GM21529 (cell line): ENCODE measurements around the gene CCDC74B.
A peak's percentile ranks its signal among the peaks of the same experiment; 100 is the strongest.
"Not testable (repeated sequence)": the region's sequence is repeated elsewhere in the genome, so short reads cannot be mapped to it uniquely, and the experiment has no call there.

Experiments
- ATAC-seq: cut with Tn5 transposase; IDR thresholded peaks from one replicate; pipeline ENCODE4 v1.9.1; 2021; ENCODE audit not compliant: unreplicated experiment

The CCDC74B gene

DNA sequence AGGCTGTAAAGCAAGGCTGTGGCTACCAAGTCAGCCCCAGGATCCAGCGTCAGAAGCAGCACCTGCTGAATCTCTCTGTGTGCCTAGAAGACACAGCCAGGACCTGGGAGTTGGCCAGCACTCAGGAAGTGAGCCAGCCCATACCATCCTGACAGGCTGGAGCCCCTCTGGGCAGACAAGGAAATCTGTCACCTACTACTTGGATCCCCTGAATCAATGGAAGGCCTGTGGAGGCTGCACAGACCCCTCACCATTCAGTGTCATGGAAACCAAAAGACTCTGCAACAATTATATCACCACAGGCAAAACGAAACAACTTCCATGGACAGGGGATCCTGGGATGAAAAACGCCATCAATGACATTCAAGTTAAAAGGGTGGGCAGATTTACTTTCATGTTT, 21.7 kb upstream of the CCDC74B start:
- ATAC-seq = not testable (repeated sequence)

- no peak for ATAC-seq
Measured at GRCh38 chr2:130165293-130166016, 20.5 kb upstream of the CCDC74B start.

DNA sequence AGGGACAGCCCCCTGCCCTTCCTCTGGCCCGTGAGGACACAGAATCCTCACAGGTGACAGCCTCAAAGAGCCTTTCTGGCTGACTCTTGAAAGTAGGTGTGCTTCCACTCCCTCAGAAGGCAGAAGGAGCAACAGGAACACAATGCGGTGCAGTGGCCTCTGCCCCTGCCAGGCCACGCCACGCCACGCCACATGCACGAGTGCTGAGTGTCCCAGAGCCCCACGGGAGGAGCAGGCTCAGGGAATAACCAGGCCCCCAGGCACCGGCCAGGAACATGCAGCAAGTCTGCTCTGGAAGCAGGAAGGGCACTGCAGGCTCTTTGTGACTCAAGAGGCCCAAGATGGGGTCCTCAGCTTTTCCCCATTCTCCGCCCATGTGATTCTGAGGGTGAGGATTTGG, 18.1 kb upstream of the CCDC74B start:
- ATAC-seq = no peak

DNA sequence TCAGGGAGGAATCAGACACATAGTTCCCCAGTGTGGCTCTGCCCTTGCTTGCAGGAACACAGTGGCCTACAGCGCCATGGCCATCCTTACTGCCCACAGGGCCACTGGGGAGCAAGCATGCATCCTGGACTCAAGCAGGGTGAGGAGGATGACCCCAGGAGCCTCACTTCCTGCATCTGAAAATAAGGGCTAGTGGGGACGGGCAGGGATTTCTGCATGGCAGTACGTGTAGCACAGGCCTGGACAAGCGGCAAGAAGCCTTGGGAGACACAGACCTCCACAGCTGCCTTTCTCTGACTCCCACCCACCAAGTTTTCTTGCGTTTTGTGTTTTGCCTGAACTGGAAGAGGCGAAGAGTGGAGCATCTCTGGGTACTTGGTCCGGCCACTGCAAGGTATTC, 17.6 kb upstream of the CCDC74B start:
- ATAC-seq = not testable (repeated sequence)

DNA sequence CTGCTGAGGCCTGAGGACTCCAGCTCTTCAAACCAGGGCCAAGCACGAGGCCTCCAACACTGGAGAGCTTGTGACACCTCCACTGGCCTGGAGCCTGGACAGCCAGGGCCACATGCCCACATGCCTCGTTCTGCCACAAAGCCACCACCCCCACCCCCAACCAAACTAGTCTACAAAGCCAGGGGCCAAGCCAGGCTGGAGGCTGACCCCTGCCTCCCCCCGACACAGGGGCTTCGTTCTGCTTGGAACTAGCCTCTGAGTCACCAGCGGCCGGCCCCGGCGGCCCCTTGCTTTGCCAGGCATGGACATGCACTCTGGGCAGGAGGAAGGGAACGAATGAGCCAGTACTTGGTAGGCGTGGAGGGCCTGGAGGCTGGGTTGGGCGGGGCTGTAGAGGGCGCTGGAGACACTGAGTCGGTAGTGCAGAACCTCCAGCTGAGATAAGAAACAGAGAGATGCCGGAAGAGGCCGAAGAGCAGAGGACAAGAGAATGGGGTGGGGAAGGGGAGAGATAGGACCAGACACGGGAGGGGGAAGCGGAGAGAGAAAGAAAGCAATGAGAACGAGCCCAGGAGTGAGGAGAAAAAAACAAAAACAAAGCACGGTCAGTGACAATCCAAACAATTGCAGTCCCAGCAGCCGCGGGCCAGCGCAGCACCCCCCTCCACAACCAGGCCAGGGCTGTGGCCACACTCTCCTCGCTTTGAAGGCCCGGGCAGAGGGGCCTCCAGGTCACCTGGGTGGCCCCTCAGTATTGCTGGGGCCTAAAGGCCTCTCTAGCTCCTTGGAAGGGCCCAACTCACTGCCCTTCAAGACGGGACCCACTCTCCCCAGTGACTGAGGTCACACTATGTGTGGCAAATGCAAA, 16.2 kb upstream of the CCDC74B start:
- ATAC-seq = not testable (repeated sequence)

DNA sequence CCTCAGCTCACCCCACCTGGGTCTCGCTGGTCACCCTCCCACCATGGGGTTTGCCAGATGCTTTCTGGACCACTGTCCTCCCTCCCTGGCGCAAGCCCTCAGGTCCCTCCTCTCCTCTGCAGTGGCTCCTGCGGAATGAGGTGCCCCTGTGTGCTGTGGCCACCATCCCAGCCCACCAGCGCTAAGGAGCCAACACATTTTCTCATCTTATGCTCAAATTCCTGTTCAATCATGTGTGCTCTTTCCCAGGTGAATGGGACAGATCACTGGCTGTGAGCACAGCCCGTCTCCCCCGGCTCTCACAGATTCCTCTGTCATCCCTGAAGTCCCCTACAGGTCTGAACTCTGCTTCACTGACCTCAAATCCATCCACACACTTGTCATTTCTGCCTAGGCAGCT, 15.2 kb upstream of the CCDC74B start:
- no peak for ATAC-seq

- ATAC-seq = not testable (repeated sequence)
Measured at GRCh38 chr2:130159376-130159775, 14.5 kb upstream of the CCDC74B start.

DNA sequence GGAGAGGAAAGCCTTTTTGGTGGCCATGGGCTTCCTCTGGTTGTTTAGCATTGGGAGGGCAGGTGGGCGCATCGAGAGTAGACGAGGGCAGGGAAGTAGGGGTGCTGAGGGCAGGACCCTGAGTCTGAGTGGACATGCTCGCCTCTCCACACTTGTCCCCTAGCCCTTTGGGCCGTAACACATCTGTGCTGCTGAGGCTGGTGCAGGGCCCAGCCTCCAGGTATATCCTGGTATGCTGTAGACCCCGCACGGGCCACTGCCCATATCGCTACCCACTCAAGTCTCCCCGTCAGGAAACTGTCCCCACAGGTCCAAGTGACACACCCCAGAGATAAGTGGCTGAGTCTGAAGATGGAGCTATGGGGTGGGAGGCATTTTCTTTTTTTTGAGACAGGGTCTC, 13.7 kb upstream of the CCDC74B start:
- no peak for ATAC-seq

- ATAC-seq = peak; percentile 90
Measured at GRCh38 chr2:130157825-130158514, 13.1 kb upstream of the CCDC74B start.

DNA sequence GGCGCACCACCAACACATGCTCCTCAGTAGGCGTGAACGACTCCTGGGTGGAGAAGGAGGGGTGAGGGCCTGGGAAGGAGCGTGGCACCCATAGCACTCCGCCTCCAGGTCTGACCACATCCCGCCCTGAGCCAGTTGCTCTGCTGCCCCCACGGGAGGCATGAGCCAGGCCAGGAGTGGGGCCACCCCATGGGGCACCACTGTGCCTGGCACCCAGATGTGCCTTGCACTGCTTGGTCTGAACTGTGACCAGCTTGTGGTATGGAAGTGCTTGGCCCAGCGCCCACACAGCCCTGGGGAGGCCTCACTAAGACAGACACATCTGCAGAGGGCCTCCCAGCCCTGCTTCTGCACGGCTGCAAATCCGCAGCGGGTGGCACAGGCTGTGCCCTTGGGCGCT, 12.4 kb upstream of the CCDC74B start:
- peak; percentile 37 for ATAC-seq

GRCh38 chr2:130156624-130157004, 11.7 kb upstream of the CCDC74B start:
- no peak for ATAC-seq

GRCh38 chr2:130155956-130156623, 11.2 kb upstream of the CCDC74B start:
- ATAC-seq = not testable (repeated sequence)

GRCh38 chr2:130154773-130155765, 10.2 kb upstream of the CCDC74B start:
- no peak for ATAC-seq

DNA sequence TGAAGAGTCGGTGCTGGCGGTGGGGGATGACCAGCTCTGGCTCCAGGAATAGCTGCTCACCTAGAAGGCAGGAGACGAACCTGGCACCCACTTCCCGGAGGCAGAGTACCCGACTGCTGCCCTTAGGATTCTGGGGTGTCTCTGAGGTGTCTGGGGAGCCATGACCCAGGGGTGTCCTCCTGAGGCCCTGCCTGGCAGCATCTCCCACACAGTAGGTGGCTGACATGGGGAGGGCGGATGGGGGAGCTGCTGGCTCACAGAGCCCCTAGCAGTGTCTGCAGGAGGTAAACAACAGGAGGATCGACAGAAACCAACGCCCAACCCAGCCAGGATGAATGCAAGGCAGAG, 9.5 kb upstream of the CCDC74B start:
- not testable (repeated sequence) for ATAC-seq

DNA sequence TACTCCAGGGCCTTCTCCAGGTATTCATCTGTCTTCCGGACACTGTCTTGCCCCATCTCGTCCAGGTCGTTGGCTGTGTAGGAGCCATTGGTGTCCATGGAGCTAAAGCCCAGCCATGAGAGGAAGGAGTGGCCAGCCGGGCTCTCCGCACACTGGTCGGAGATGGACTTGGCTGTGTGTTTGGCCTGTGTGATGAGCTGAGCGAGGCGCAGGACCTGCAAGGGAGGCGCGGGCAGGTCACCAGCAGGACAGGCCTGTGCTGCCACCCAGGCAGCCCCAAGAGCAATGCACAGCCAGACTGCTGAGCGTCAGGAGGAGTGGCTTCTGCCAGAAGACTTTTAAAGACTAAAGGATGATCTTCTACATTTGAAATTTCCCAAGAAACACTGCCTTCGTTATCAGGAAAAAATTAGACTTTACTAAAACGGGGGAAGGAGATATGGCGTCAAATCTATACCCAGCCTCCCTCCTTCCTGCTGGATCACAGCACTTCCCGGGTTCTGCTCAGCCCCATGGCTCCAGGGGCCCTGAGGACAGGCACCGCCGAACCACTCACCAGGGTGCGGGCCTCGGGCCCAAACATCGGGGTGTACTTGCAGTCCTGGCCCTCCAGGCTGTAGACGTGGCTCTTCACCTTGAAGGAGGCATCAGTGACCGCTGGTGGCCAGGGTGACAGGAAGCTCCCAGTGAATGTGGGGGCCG, 9.0 kb upstream of the CCDC74B start:
- ATAC-seq = not testable (repeated sequence)

DNA sequence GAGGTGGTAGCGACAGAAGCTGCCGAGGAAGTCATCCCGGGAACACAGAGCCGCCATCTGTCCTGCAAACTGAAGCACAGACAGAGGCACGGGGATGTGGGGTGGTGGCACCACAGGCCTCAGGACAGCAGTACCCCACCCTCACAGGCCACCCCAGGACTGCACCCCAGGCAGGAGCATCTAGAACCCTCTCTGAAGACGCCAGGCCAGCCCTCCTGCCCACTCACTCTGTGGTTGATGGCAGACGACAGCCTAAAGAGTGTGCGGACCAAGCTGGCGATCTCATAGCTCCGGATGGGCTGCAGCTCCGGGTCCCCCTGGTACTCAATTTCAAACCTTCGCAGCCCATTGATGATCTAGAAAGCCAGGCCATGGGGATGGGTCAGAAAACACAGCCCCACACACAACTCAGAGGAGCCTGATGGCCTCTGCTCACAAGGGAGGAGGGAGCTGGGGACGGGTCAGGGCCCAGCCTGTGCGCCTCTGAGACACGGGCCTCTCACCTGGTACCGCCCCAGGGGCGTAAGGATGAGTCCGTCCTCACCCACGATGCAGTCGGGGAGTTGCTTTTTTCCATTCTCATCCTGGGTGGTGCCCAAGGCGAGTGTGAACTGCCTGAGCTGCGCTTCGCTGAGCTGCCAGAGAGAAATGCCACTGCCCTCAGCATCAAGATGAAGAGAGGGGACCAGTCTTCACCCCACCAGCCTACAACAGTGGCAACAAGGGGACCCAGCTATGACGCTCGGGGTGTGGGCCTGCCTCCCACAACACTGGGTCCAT, 8.1 kb upstream of the CCDC74B start:
- ATAC-seq = no peak

GRCh38 chr2:130152136-130152815, 7.4 kb upstream of the CCDC74B start:
- ATAC-seq = not testable (repeated sequence)

- not testable (repeated sequence) for ATAC-seq
Measured at GRCh38 chr2:130151145-130151512, 6.2 kb upstream of the CCDC74B start.
